IMR-90 (cell line): ENCODE measurements around the gene CHMP1A. TPM values are rescaled to one million over a fixed set of nuclear protein-coding genes. Genes with fewer than 3 reads are reported as not detected.

Source experiments
- ATAC-seq: fragments of 200-7000 bp; cut with Tn5 transposase; 2 replicates; pipeline ENCODE4 v1.9.1; 2020; ENCODE audit warnings: low read depth, mild to moderate bottlenecking, moderate library complexity
- BruUV-seq: library from RNA; stranded (reverse); fragments of 400-500 nt; replicated peaks from 2 replicates; lab custom pipeline; 2021; lab: Mats Ljungman, UMichigan
- CTCF ChIA-PET: fragments of 300-600 bp; formaldehyde crosslinking; extraction: SDS; loops from one replicate; lab custom pipeline; 2021; ENCODE audit warnings: antibody characterized with exemption; lab: Yijun Ruan, JAX
- POLR2A ChIA-PET: fragments of 300-600 bp; sonication (Branson Sonifier 250); formaldehyde crosslinking; loops from one replicate; lab custom pipeline; 2022; ENCODE audit warnings: antibody characterized with exemption; ENCODE audit not compliant: unreplicated experiment; lab: Charles Lee
- DNase-seq: peaks from one replicate; pipeline ENCODE4 v3.0.0; 2013
- H2AFZ ChIP-seq: replicated peaks from 2 replicates; pipeline ENCODE3; 2013; ENCODE audit warnings: low read length, mild to moderate bottlenecking; ENCODE audit not compliant: poor library complexity
- H2AK5ac ChIP-seq: 2 replicates; pipeline ENCODE4 v1.6.1; 2013; ENCODE audit warnings: low read depth, low read length, inconsistent platforms
- H2AK9ac ChIP-seq: replicated peaks from 2 replicates; pipeline ENCODE3; 2013; ENCODE audit warnings: mild to moderate bottlenecking, low read depth, low read length, moderate library complexity; ENCODE audit not compliant: poor library complexity
- H2BK120ac ChIP-seq: 2 replicates; pipeline ENCODE4 v1.6.1; 2013; ENCODE audit warnings: low read depth, low read length, inconsistent platforms
- H2BK15ac ChIP-seq: 3 replicates; pipeline ENCODE4 v1.6.1; 2013; ENCODE audit warnings: low read depth, low read length, inconsistent platforms
- H2BK20ac ChIP-seq: 2 replicates; pipeline ENCODE4 v1.6.1; 2013; ENCODE audit warnings: low read depth, mild to moderate bottlenecking, inconsistent platforms, low read length, moderate library complexity
- H2BK5ac ChIP-seq: 2 replicates; pipeline ENCODE4 v1.6.1; 2013; ENCODE audit warnings: mild to moderate bottlenecking, low read depth, low read length, inconsistent platforms; ENCODE audit not compliant: poor library complexity, severe bottlenecking
- H3K14ac ChIP-seq: replicated peaks from 2 replicates; pipeline ENCODE4 v1.6.1; 2013; ENCODE audit warnings: low read depth, low read length, inconsistent platforms
- H3K18ac ChIP-seq: 2 replicates; pipeline ENCODE4 v1.6.1; 2013; ENCODE audit warnings: low read depth, low read length, control low read depth
- H3K23ac ChIP-seq: 2 replicates; pipeline ENCODE4 v1.6.1; 2013; ENCODE audit warnings: low read depth, low read length, inconsistent platforms
- H3K27ac ChIP-seq: 2 replicates; pipeline ENCODE4 v1.5.1; 2013; ENCODE audit warnings: mild to moderate bottlenecking, control low read depth, low read length; ENCODE audit not compliant: insufficient read depth
- H3K27me3 ChIP-seq: 2 replicates; pipeline ENCODE4 v1.6.1; 2013; ENCODE audit warnings: low read length; ENCODE audit not compliant: control insufficient read depth, insufficient read depth
- H3K36me3 ChIP-seq: 2 replicates; pipeline ENCODE4 v1.6.1; 2013; ENCODE audit warnings: low read length, mixed read lengths; ENCODE audit not compliant: control insufficient read depth, insufficient read depth
- H3K4ac ChIP-seq: 2 replicates; pipeline ENCODE4 v1.6.1; 2013; ENCODE audit warnings: low read depth, low read length, inconsistent platforms
- H3K4me1 ChIP-seq: 2 replicates; pipeline ENCODE4 v1.6.1; 2013; ENCODE audit warnings: low read length, mixed read lengths; ENCODE audit not compliant: control insufficient read depth, insufficient read depth
- H3K4me2 ChIP-seq: 2 replicates; pipeline ENCODE4 v1.6.1; 2013; ENCODE audit warnings: low read depth, mild to moderate bottlenecking, control low read depth, low read length, moderate library complexity
- H3K4me3 ChIP-seq: 2 replicates; pipeline ENCODE4 v1.5.1; 2013; ENCODE audit warnings: low read depth, mild to moderate bottlenecking, control low read depth, low read length, moderate library complexity; ENCODE audit not compliant: insufficient read depth
- H3K56ac ChIP-seq: 2 replicates; pipeline ENCODE4 v1.6.1; 2013; ENCODE audit warnings: low read length, inconsistent platforms; ENCODE audit not compliant: insufficient read depth; ENCODE audit errors: extremely low read depth
- H3K79me1 ChIP-seq, 2 experiments: 2 replicates each; pipeline ENCODE4 v1.6.1; 2013; ENCODE audit warnings: low read length in 2 of 2, inconsistent platforms in 1 of 2, low read depth in 1 of 2
- H3K9ac ChIP-seq: 2 replicates; pipeline ENCODE4 v1.6.1; 2013; ENCODE audit warnings: low read depth, low read length, control low read depth
- H3K9me1 ChIP-seq: 2 replicates; pipeline ENCODE4 v1.6.1; 2013; ENCODE audit warnings: low read length, inconsistent platforms; ENCODE audit not compliant: insufficient read depth
- H3K9me3 ChIP-seq: 2 replicates; pipeline ENCODE4 v1.6.1; 2013; ENCODE audit warnings: low read length; ENCODE audit not compliant: control insufficient read depth, insufficient read depth
- H4K20me1 ChIP-seq: 2 replicates; pipeline ENCODE4 v1.6.1; 2013; ENCODE audit warnings: low read length, inconsistent platforms; ENCODE audit not compliant: insufficient read depth
- H4K5ac ChIP-seq: 2 replicates; pipeline ENCODE4 v1.6.1; 2013; ENCODE audit warnings: mild to moderate bottlenecking, low read depth, low read length, control low read depth
- H4K8ac ChIP-seq, 2 experiments: 2 replicates each; pipeline ENCODE4 v1.6.1; 2013; ENCODE audit warnings: low read depth in 2 of 2, low read length in 2 of 2, control low read depth in 1 of 2, inconsistent platforms in 1 of 2
- H4K91ac ChIP-seq: 2 replicates; pipeline ENCODE4 v1.6.1; 2013; ENCODE audit warnings: low read depth, low read length, inconsistent platforms; ENCODE audit not compliant: insufficient read depth
- ELK1 ChIP-seq: fragments of 150-350 bp; IDR thresholded peaks from 2 replicates; pipeline ENCODE4 v1.6.1; 2016; ENCODE audit warnings: low read depth, mild to moderate bottlenecking, low read length, moderate library complexity, borderline replicate concordance
- WGBS, 2 experiments: methylation state at CpG; one replicate each; pipeline versions ENCODE4 v1.1.5 to v1.1.7; 2013; ENCODE audit warnings: missing lambda C conversion rate in 2 of 2; ENCODE audit not compliant: insufficient read length in 1 of 2; ENCODE audit errors: extremely low coverage in 2 of 2; 5-methylcytosine and 5-hydroxymethylcytosine counted together
- dilution Hi-C: fragments of 300-500 bp; cut with HindIII; formaldehyde crosslinking; loops from one replicate; pipeline ENCODE4 v1.14.3; 2018; ENCODE audit warnings: low sequenced_read_pairs; ENCODE audit not compliant: unreplicated experiment
- in situ Hi-C: fragments of 300-500 bp; cut with MboI; formaldehyde crosslinking; loops from 3 replicates; pipeline ENCODE4 v1.14.3; 2019; ENCODE audit warnings: low sequenced_read_pairs, inconsistent platforms, mixed read lengths
- intact Hi-C: fragments of 100-400 bp; cut with micrococcal nuclease; formaldehyde crosslinking; loops from 2 replicates; pipeline ENCODE4 v1.10.0; 2022
- polyA plus RNA-seq, 3 experiments: library from polyadenylated mRNA; depleted of rRNA; stranded (reverse); fragments of >200 nt; gene quantifications; 2 replicates each; pipeline ENCODE4 v1.2.3, GENCODE V29; 2012; ENCODE audit warnings: low replicate concordance in 1 of 3
- total RNA-seq: library from RNA; depleted of rRNA; stranded (reverse); fragments of >200 nt; gene quantifications from 2 replicates; pipeline ENCODE4 v1.2.3, GENCODE V29; 2012

Gene CHMP1A
- total and polyA plus RNA-seq, 2 of the 4 experiments (the other 2 are of a cell fraction): 97.3 to 99.8 TPM

DNA sequence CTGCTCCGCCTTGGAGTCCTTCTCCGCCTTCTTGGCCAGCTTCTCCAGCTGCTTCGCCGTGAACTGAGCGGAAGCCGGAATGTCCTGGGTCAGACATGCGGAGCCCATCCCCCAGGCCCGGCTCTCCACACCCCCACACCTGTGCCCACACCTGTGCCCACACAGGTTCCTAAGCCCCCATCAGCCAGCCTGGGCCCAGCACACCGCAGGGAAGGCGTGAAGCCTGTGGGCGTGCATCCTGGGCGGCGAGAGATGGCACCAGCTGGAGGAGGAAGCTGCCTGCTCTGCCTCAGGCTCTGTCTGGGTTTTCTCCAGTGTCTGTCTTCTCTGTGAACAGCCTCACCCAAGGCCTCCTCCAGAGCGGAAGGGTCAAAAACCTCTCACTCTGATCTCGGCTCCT is 5.9 kb downstream of the CHMP1A start:
- H3K9me1 ChIP-seq: peaks cover 12% of the 10 kb centered on the region; the same call in 1 of the 2 replicates
- dilution Hi-C loops (no loop called here), in situ Hi-C loops (no loop called here), intact Hi-C loops (no loop called here)
- H2AK9ac ChIP-seq: no peak overlapping the region
- ATAC-seq: no peak
- DNase-seq: no peak
- peaks cover 17 to 45% of the 10 kb centered on the region in 2 experiments for H3K79me1 ChIP-seq
- H2BK120ac ChIP-seq: no peak overlapping the region
- peaks cover 42% of the 10 kb centered on the region for H3K36me3 ChIP-seq
- H4K5ac ChIP-seq: no peak overlapping the region
- H2BK20ac ChIP-seq: no peak overlapping the region
- no peak overlapping the region for H3K14ac ChIP-seq
- POLR2A ChIA-PET: no interaction called here
- no peak overlapping the region for H3K4me2 ChIP-seq
- H3K23ac ChIP-seq: no peak overlapping the region
- H3K27me3 ChIP-seq: no peaks in the 10 kb centered on the region
- H3K56ac ChIP-seq: no peak overlapping the region
- WGBS, 2 experiments: 95% methylated on average over 7 of the region's 15 CpGs; no CpG with 5 or more reads in 1 of the 2 experiments
- no peak for TF ChIP-seq ELK1
- H4K20me1 ChIP-seq: peaks cover 45% of the 10 kb centered on the region
- no peak overlapping the region for H4K8ac ChIP-seq
- no peak overlapping the region for H2AK5ac ChIP-seq
- H3K18ac ChIP-seq: no peak overlapping the region
- H2BK5ac ChIP-seq: no peak overlapping the region
- no peak overlapping the region for H3K27ac ChIP-seq
- H3K4me3 ChIP-seq: no peak overlapping the region
- CTCF ChIA-PET: no interaction called here
- no peak overlapping the region for H2BK15ac ChIP-seq
- BruUV-seq: no TSS peak
- no peak overlapping the region for H3K4ac ChIP-seq
- no peaks in the 10 kb centered on the region for H3K9me3 ChIP-seq
- no peak overlapping the region for H2AFZ ChIP-seq
- H4K91ac ChIP-seq: no peak overlapping the region
- peaks cover 3% of the 10 kb centered on the region; the same call in 1 of the 2 replicates for H3K4me1 ChIP-seq
- no peak overlapping the region for H3K9ac ChIP-seq
